H1 (cell line): ENCODE data around the gene TMPRSS2. TPM values are rescaled to one million over a fixed set of nuclear protein-coding genes. Genes with fewer than 3 reads are reported as not detected.

Source experiments
- CTCF ChIA-PET: fragments of 300-600 bp; sonication (Branson Sonifier 250); formaldehyde crosslinking; loops from one replicate; lab custom pipeline; 2021; ENCODE audit not compliant: partially characterized antibody; lab: Charles Lee
- POLR2A ChIA-PET: fragments of 300-600 bp; sonication (Branson Sonifier 250); formaldehyde crosslinking; loops from one replicate; lab custom pipeline; 2021; ENCODE audit warnings: inconsistent platforms; ENCODE audit not compliant: partially characterized antibody; lab: Charles Lee
- DNase-seq, 2 experiments: peaks; one replicate each; pipeline versions ENCODE4 v3.0.0 to v3.0.0-alpha.2; 2010 to 2022; ENCODE audit warnings: low spot score in 2 of 2, low read depth in 1 of 2, mixed read lengths in 1 of 2
- FAIRE-seq: peaks from 2 replicates; lab custom pipeline; 2011; peaks lifted over from hg19 to GRCh38; lab: Jason Lieb, UNC
- H2AFZ ChIP-seq: 2 replicates; pipeline ENCODE4 v1.8.1; 2012; ENCODE audit warnings: low read length, inconsistent platforms
- H2AK5ac ChIP-seq: 2 replicates; pipeline ENCODE4 v1.6.1; 2013; ENCODE audit warnings: low read depth, low read length
- H2BK120ac ChIP-seq: replicated peaks from 2 replicates; pipeline ENCODE3; 2013; ENCODE audit warnings: low read depth, low read length, inconsistent platforms
- H2BK12ac ChIP-seq: 2 replicates; pipeline ENCODE4 v1.6.1; 2013; ENCODE audit warnings: low read depth, low read length
- H2BK15ac ChIP-seq: 2 replicates; pipeline ENCODE4 v1.6.1; 2013; ENCODE audit warnings: low read length
- H2BK20ac ChIP-seq: 2 replicates; pipeline ENCODE4 v1.6.1; 2013; ENCODE audit warnings: low read length
- H2BK5ac ChIP-seq: 2 replicates; pipeline ENCODE4 v1.6.1; 2013; ENCODE audit warnings: low read depth, low read length
- H3K14ac ChIP-seq: 2 replicates; pipeline ENCODE4 v1.6.1; 2013; ENCODE audit warnings: inconsistent platforms; ENCODE audit not compliant: insufficient read length
- H3K18ac ChIP-seq: 2 replicates; pipeline ENCODE4 v1.6.1; 2013; ENCODE audit warnings: low read length; ENCODE audit errors: extremely low read depth
- H3K23ac ChIP-seq: 2 replicates; pipeline ENCODE4 v1.6.1; 2013; ENCODE audit warnings: inconsistent platforms; ENCODE audit not compliant: insufficient read length
- H3K23me2 ChIP-seq: 2 replicates; pipeline ENCODE4 v1.6.1; 2013; ENCODE audit warnings: low read depth, low read length
- H3K27ac ChIP-seq: 2 replicates; pipeline ENCODE4 v1.6.1; 2011; ENCODE audit warnings: low read depth, low read length, inconsistent platforms
- H3K27me3 ChIP-seq, 4 experiments: replicated peaks in 1 of 4; 1 replicate in 1 of 4; 2 replicates in 3 of 4; pipeline versions ENCODE4 v1.6.1 to v1.8.1; 2011 to 2013; ENCODE audit warnings: low read length in 3 of 4, mild to moderate bottlenecking in 3 of 4, inconsistent platforms in 2 of 4, mixed read lengths in 2 of 4, moderate library complexity in 1 of 4; ENCODE audit not compliant: control insufficient read depth in 3 of 4, insufficient read depth in 3 of 4; ENCODE audit errors: extremely low read depth in 1 of 4
- H3K36me3 ChIP-seq, 4 experiments: 2 replicates each; pipeline versions ENCODE4 v1.6.1 to v1.8.1; 2011 to 2013; ENCODE audit warnings: mild to moderate bottlenecking in 4 of 4, low read length in 3 of 4, moderate library complexity in 2 of 4, control low read depth in 1 of 4, inconsistent platforms in 1 of 4; ENCODE audit not compliant: insufficient read depth in 4 of 4, control insufficient read depth in 2 of 4
- H3K4ac ChIP-seq: replicated peaks from 2 replicates; pipeline ENCODE3; 2013; ENCODE audit warnings: low read length, low read depth, mixed read lengths, inconsistent platforms; ENCODE audit not compliant: insufficient read length
- H3K4me1 ChIP-seq, 4 experiments: replicated peaks in 1 of 4; 1 replicate in 1 of 4; 2 replicates in 3 of 4; pipeline versions ENCODE4 v1.6.1 to v1.8.1; 2011 to 2013; ENCODE audit warnings: low read length in 3 of 4, inconsistent platforms in 2 of 4, mixed read lengths in 1 of 4; ENCODE audit not compliant: insufficient read depth in 4 of 4, control insufficient read depth in 3 of 4
- H3K4me2 ChIP-seq, 2 experiments: 2 replicates each; pipeline versions ENCODE4 v1.6.1 to v1.8.1; 2011 to 2013; ENCODE audit warnings: low read depth in 2 of 2, low read length in 2 of 2, control low read depth in 1 of 2, inconsistent platforms in 1 of 2, mild to moderate bottlenecking in 1 of 2; ENCODE audit not compliant: insufficient read depth in 1 of 2
- H3K4me3 ChIP-seq, 4 experiments: fragments of 200-600, 300-600 bp in 1 of 4; sonication (generic), shearing (Covaris generic), sonication (Bioruptor Twin) in 1 of 4; 2 replicates each; pipeline versions ENCODE4 v1.5.1 to v1.8.1; 2011 to 2016; ENCODE audit warnings: low read length in 4 of 4, low read depth in 3 of 4, control low read depth in 2 of 4, inconsistent platforms in 2 of 4, mild to moderate bottlenecking in 2 of 4, mixed read lengths in 1 of 4, moderate library complexity in 1 of 4; ENCODE audit not compliant: insufficient read depth in 2 of 4; ENCODE audit errors: extremely low read depth in 1 of 4
- H3K56ac ChIP-seq: replicated peaks from 2 replicates; pipeline ENCODE3; 2013; ENCODE audit warnings: low read depth, mild to moderate bottlenecking, mixed read lengths, low read length, inconsistent platforms; ENCODE audit not compliant: insufficient read length
- H3K79me1 ChIP-seq: 2 replicates; pipeline ENCODE4 v1.6.1; 2013; ENCODE audit warnings: low read depth, low read length, control low read depth
- H3K79me2 ChIP-seq, 2 experiments: 2 replicates each; pipeline versions ENCODE4 v1.6.1 to v1.8.1; 2012 to 2013; ENCODE audit warnings: low read length in 2 of 2, mild to moderate bottlenecking in 2 of 2, inconsistent platforms in 1 of 2; ENCODE audit not compliant: insufficient read depth in 2 of 2, control insufficient read depth in 1 of 2
- H3K9ac ChIP-seq, 4 experiments: replicated peaks in 1 of 4; 1 replicate in 1 of 4; 2 replicates in 3 of 4; pipeline versions ENCODE4 v1.6.1 to v1.8.1; 2011 to 2013; ENCODE audit warnings: low read depth in 3 of 4, low read length in 3 of 4, control low read depth in 2 of 4, mild to moderate bottlenecking in 2 of 4, moderate library complexity in 2 of 4, inconsistent platforms in 1 of 4; ENCODE audit errors: extremely low read depth in 1 of 4
- H3K9me3 ChIP-seq, 2 experiments: 2 replicates each; pipeline versions ENCODE4 v1.6.1 to v1.8.1; 2012 to 2013; ENCODE audit warnings: mild to moderate bottlenecking in 2 of 2, moderate library complexity in 2 of 2, control low read depth in 1 of 2, inconsistent platforms in 1 of 2, low read depth in 1 of 2, low read length in 1 of 2, mixed read lengths in 1 of 2; ENCODE audit not compliant: insufficient read depth in 2 of 2
- H4K20me1 ChIP-seq, 2 experiments: replicated peaks in 1 of 2; 2 replicates each; pipeline versions ENCODE3 to v1.8.1; 2011 to 2013; ENCODE audit warnings: inconsistent platforms in 2 of 2, low read length in 2 of 2, mild to moderate bottlenecking in 1 of 2; ENCODE audit not compliant: insufficient read depth in 2 of 2, control insufficient read depth in 1 of 2
- H4K5ac ChIP-seq: 2 replicates; pipeline ENCODE4 v1.6.1; 2013; ENCODE audit warnings: low read length, low read depth, mixed read lengths, inconsistent platforms; ENCODE audit not compliant: insufficient read length
- H4K8ac ChIP-seq: 2 replicates; pipeline ENCODE4 v1.8.0; 2013; ENCODE audit warnings: mild to moderate bottlenecking, moderate library complexity, low read length, inconsistent platforms; ENCODE audit not compliant: insufficient read depth; ENCODE audit errors: extremely low read depth
- H4K91ac ChIP-seq: replicated peaks from 2 replicates; pipeline ENCODE3; 2013; ENCODE audit warnings: low read length, mixed read lengths, inconsistent platforms; ENCODE audit not compliant: insufficient read length
- ASH2L ChIP-seq: fragments of 200-600, 300-600 bp; sonication (generic); IDR thresholded peaks from one replicate; pipeline ENCODE4 v1.7.1; 2017; ENCODE audit warnings: low read length
- CTCF ChIP-seq, 3 experiments: IDR thresholded peaks; 1 replicate in 2 of 3; 2 replicates in 1 of 3; pipeline versions ENCODE4 v1.5.1 to v1.6.1; 2011; ENCODE audit warnings: low read length in 3 of 3, mild to moderate bottlenecking in 3 of 3, inconsistent platforms in 2 of 3, low read depth in 1 of 3, moderate library complexity in 1 of 3; ENCODE audit not compliant: insufficient read depth in 1 of 3; ENCODE audit errors: control extremely low read depth in 1 of 3
- EZH2 ChIP-seq: fragments of 200-600 bp; sonication (generic); IDR thresholded peaks from 2 replicates; pipeline ENCODE4 v1.7.1; 2012; ENCODE audit warnings: low read depth, mild to moderate bottlenecking, moderate library complexity, low read length, inconsistent platforms; ENCODE audit not compliant: severe bottlenecking
- HDAC6 ChIP-seq: IDR thresholded peaks from one replicate; pipeline ENCODE4 v1.7.1; 2012; ENCODE audit warnings: low read depth, mild to moderate bottlenecking, inconsistent platforms, low read length, moderate library complexity
- KDM5A ChIP-seq: fragments of 200-600 bp; IDR thresholded peaks from 2 replicates; pipeline ENCODE4 v1.7.1; 2012; ENCODE audit warnings: mild to moderate bottlenecking, low read length, inconsistent platforms, mixed read lengths
- POU5F1 ChIP-seq: IDR thresholded peaks from 2 replicates; pipeline ENCODE4 v1.6.1; 2011; ENCODE audit warnings: low read depth, mild to moderate bottlenecking, low read length, moderate library complexity
- SAP30 ChIP-seq: fragments of 300-600 bp; sonication (generic); IDR thresholded peaks from 2 replicates; pipeline ENCODE4 v1.7.1; 2012; ENCODE audit warnings: low read length, moderate library complexity, mild to moderate bottlenecking, inconsistent platforms; ENCODE audit not compliant: insufficient read depth, insufficient replicate concordance
- SIN3A ChIP-seq, 2 experiments: IDR thresholded peaks in 1 of 2; conservative IDR thresholded peaks in 1 of 2; 2 replicates each; pipeline ENCODE4 v1.6.1; 2011 to 2012; ENCODE audit warnings: low read length in 2 of 2, improper control_type of control experiment in 1 of 2, low read depth in 1 of 2, mild to moderate bottlenecking in 1 of 2
- SP4 ChIP-seq: IDR thresholded peaks from 2 replicates; pipeline ENCODE4 v1.6.1; 2012; ENCODE audit warnings: low read length, inconsistent platforms
- WGBS, 2 experiments: shearing (Covaris generic) in 1 of 2; methylation state at CpG; one replicate each; pipeline versions ENCODE4 v1.1.6 to v1.1.7; 2013 to 2015; ENCODE audit warnings: low lambda C conversion rate in 2 of 2, mixed read lengths in 2 of 2, inconsistent platforms in 1 of 2, low coverage in 1 of 2, missing lambda C conversion rate in 1 of 2; ENCODE audit not compliant: insufficient replicate concordance in 2 of 2, insufficient coverage in 1 of 2, insufficient read length in 1 of 2; ENCODE audit errors: extremely low coverage in 1 of 2, missing lambda C conversion rate in 1 of 2; 5-methylcytosine and 5-hydroxymethylcytosine counted together
- polyA plus RNA-seq, 7 experiments: library from polyadenylated mRNA; depleted of rRNA in 3 of 7; stranded (reverse) in 5 of 7; unstranded in 2 of 7; fragments of >200 nt in 5 of 7; fragments of 200-250 nt in 2 of 7; gene quantifications; 1 replicate in 5 of 7; 2 replicates in 1 of 7; 4 replicates in 1 of 7; pipeline versions ENCODE4 v1.2.1 to v1.2.3, GENCODE V29; 2011 to 2013; ENCODE audit warnings: missing spikeins in 2 of 7, mixed read lengths in 2 of 7
- total RNA-seq: library from RNA; stranded (reverse); fragmentation: NEBNext Ultra II Directional; extraction: Animal tissue kit (Norgen Biotek cat#: 25700); gene quantifications from 2 replicates; pipeline ENCODE4 v1.2.1, GENCODE V29; 2021

The TMPRSS2 gene
- total and polyA plus RNA-seq, 2 of the 8 experiments (the other 6 are each of a cell fraction or from before 2014, with no cell fraction given), result 9.2 to 11.0 TPM

GRCh38 chr21:41428311-41428710 is 79.6 kb downstream of the TMPRSS2 start:
- no peak overlapping the region for H2BK120ac ChIP-seq
- H2AK5ac ChIP-seq, result no peak overlapping the region
- peaks cover 5 to 33% (median 24%) of the 10 kb centered on the region in 4 experiments for H3K27me3 ChIP-seq
- H3K18ac ChIP-seq, result no peak overlapping the region
- no peak overlapping the region for H3K4me2 ChIP-seq
- no peak overlapping the region for H3K27ac ChIP-seq
- no peak overlapping the region for H3K23ac ChIP-seq
- no peaks in the 10 kb centered on the region for H3K79me1 ChIP-seq
- ChIA-PET POLR2A (no interaction called here), CTCF (interaction anchor here (1.6 kb wide), 1 partner anchor 58 kb away, joined by 4 read pairs; no protein-coding TSS in a partner anchor)
- H4K20me1 ChIP-seq, result no peaks in the 10 kb centered on the region
- H4K5ac ChIP-seq, result no peak overlapping the region
- H3K23me2 ChIP-seq, result peaks cover 6% of the 10 kb centered on the region; the same call in 1 of the 2 replicates
- H2BK15ac ChIP-seq, result no peak overlapping the region
- no peak overlapping the region for H3K14ac ChIP-seq
- no peak overlapping the region for H3K9ac ChIP-seq
- H3K9me3 ChIP-seq, result no peaks in the 10 kb centered on the region
- H3K79me2 ChIP-seq, result no peaks in the 10 kb centered on the region
- FAIRE-seq, result no peak
- H4K91ac ChIP-seq, result no peak overlapping the region
- WGBS, 2 experiments, result 80% methylated on average over 8 of the region's 8 CpGs; no CpG with 5 or more reads in 1 of the 2 experiments
- no peak overlapping the region for H2BK5ac ChIP-seq
- H2BK20ac ChIP-seq, result no peak overlapping the region
- no peak overlapping the region for H2AFZ ChIP-seq
- no peak for DNase-seq
- no peak overlapping the region for H3K4ac ChIP-seq
- H3K36me3 ChIP-seq, result no peaks in the 10 kb centered on the region
- H3K4me1 ChIP-seq, result 0 out of 7 replicates have a peak, but pooled peaks cover 0 to 3% (median 1%) of the 10 kb centered on the region in 4 experiments
- H3K4me3 ChIP-seq, result no peak overlapping the region
- no peak overlapping the region; the same call in 1 of the 2 replicates for H4K8ac ChIP-seq
- no peak overlapping the region for H2BK12ac ChIP-seq
- no peak overlapping the region for H3K56ac ChIP-seq
- TF ChIP-seq SP4, result no peak
- TF ChIP-seq ASH2L, result no peak
- no peak for TF ChIP-seq EZH2
- TF ChIP-seq CTCF (IDR thresholded peaks at IDR 0.05; ENCODE audit: control extremely low read depth in 1 of 3, insufficient read depth in 1 of 3, low read depth in 1 of 3, low read length in 3 of 3), result no peak
- TF ChIP-seq HDAC6, result no peak
- TF ChIP-seq SAP30, result no peak
- no peak for TF ChIP-seq KDM5A
- no peak for TF ChIP-seq POU5F1
- TF ChIP-seq SIN3A (conservative IDR thresholded peaks at IDR 0.05 in 1 of 2, IDR thresholded peaks at IDR 0.05 in 1 of 2; ENCODE audit: low read depth in 1 of 2, low read length in 2 of 2), result no peak
